NCI-H146 (cell line): ENCODE measurements around the gene ZNF780A.
"Not testable (repeated sequence)": the region's sequence is repeated elsewhere in the genome, so short reads cannot be mapped to it uniquely, and the experiment has no call there.

Experiments used
- DNase-seq: peaks from one replicate; lab custom pipeline; 2025; lab: John Stamatoyannopoulos, UW

ZNF780A gene

GRCh38 chr19:40090241-40091204, at the start of gene ZNF780A:
Gene ZNF780A (minus strand): TSS chr19:40090943. CDS start chr19:40084753, 6,190 bp downstream.
- peak; percentile 87 for DNase-seq

- DNase-seq = peak; percentile 50
These were observed 49.0 kb upstream of the ZNF780A start for GRCh38 chr19:40139533-40140287.

GRCh38 chr19:40136818-40137217, 46.1 kb upstream of the ZNF780A start:
- DNase-seq = no peak

GRCh38 chr19:40134866-40135265, 44.1 kb upstream of the ZNF780A start:
- no peak for DNase-seq

GRCh38 chr19:40133491-40133890, 42.7 kb upstream of the ZNF780A start:
- DNase-seq = no peak

GRCh38 chr19:40130013-40130412, 39.3 kb upstream of the ZNF780A start:
- no peak for DNase-seq

GRCh38 chr19:40129425-40129824, 38.7 kb upstream of the ZNF780A start:
- DNase-seq = no peak

- no peak for DNase-seq
These were observed 38.2 kb upstream of the ZNF780A start for GRCh38 chr19:40128991-40129390.

- DNase-seq = no peak
These were observed 28.6 kb upstream of the ZNF780A start for GRCh38 chr19:40119380-40119779.

GRCh38 chr19:40118638-40119037, 27.9 kb upstream of the ZNF780A start:
- DNase-seq = not testable (repeated sequence)

- DNase-seq = no peak
These were observed 25.3 kb upstream of the ZNF780A start for GRCh38 chr19:40116075-40116474.

- DNase-seq = not testable (repeated sequence)
These were observed 23.4 kb upstream of the ZNF780A start for GRCh38 chr19:40114119-40114518.

GRCh38 chr19:40112271-40112670, 21.5 kb upstream of the ZNF780A start:
- DNase-seq = not testable (repeated sequence)

- no peak for DNase-seq
These were observed 19.8 kb upstream of the ZNF780A start for GRCh38 chr19:40110570-40110969.

- no peak for DNase-seq
These were observed 14.0 kb upstream of the ZNF780A start for GRCh38 chr19:40104754-40105153.

- DNase-seq = no peak
These were observed 12.9 kb upstream of the ZNF780A start for GRCh38 chr19:40103600-40103999.

GRCh38 chr19:40101813-40102212, 11.1 kb upstream of the ZNF780A start:
- DNase-seq = no peak

- DNase-seq = no peak
These were observed 2.7 kb upstream of the ZNF780A start for GRCh38 chr19:40093416-40093815.

GRCh38 chr19:40091205-40092129, 724 bp upstream of the ZNF780A start:
- DNase-seq = no peak

- DNase-seq = no peak
These were observed 1.3 kb downstream of the ZNF780A start for GRCh38 chr19:40089462-40089861.

- no peak for DNase-seq
These were observed 2.3 kb downstream of the ZNF780A start for GRCh38 chr19:40088299-40089047.
